Panc1 (cell line): ENCODE measurements around the gene CFAP100. TPM values are rescaled to one million over a fixed set of nuclear protein-coding genes. Genes with fewer than 3 reads are reported as not detected.

Experiments used
- ATAC-seq: fragments of 200-7000 bp; cut with Tn5 transposase; 2 replicates; pipeline ENCODE4 v1.9.1; 2020; ENCODE audit warnings: mild to moderate bottlenecking, moderate library complexity
- BruUV-seq: library from RNA; stranded (reverse); fragments of 400-500 nt; replicated peaks from 2 replicates; lab custom pipeline; 2021; lab: Mats Ljungman, UMichigan
- CTCF ChIA-PET: fragments of 300-600 bp; sonication (Branson Sonifier 250); formaldehyde crosslinking; loops from one replicate; lab custom pipeline; 2022; ENCODE audit warnings: antibody characterized with exemption; lab: Charles Lee
- POLR2A ChIA-PET: fragments of 300-600 bp; sonication (Branson Sonifier 250); formaldehyde crosslinking; loops from one replicate; lab custom pipeline; 2022; ENCODE audit warnings: antibody characterized with exemption; lab: Charles Lee
- DNase-seq: peaks from one replicate; pipeline ENCODE4 v3.0.0-alpha.2; 2010; ENCODE audit warnings: low read depth, low spot score
- H3K27ac ChIP-seq: 2 replicates; pipeline ENCODE4 v1.5.1; 2011; ENCODE audit warnings: mild to moderate bottlenecking, low read length, inconsistent platforms
- H3K27me3 ChIP-seq: fragments of 200-500 bp; sonication (Bioruptor generic); 2 replicates; pipeline ENCODE4 v1.6.0; 2014; ENCODE audit warnings: low read length, inconsistent platforms; ENCODE audit not compliant: control insufficient read depth, insufficient read depth
- H3K36me3 ChIP-seq: fragments of 200-500 bp; sonication (Bioruptor generic); 2 replicates; pipeline ENCODE4 v1.5.1; 2014; ENCODE audit warnings: inconsistent platforms, mild to moderate bottlenecking, low read length, moderate library complexity; ENCODE audit not compliant: control insufficient read depth, insufficient read depth
- H3K4me1 ChIP-seq: 2 replicates; pipeline ENCODE4 v1.5.1; 2011; ENCODE audit warnings: inconsistent platforms, mild to moderate bottlenecking, low read length, moderate library complexity; ENCODE audit not compliant: control insufficient read depth, insufficient read depth
- H3K4me3 ChIP-seq, 2 experiments: 2 replicates each; pipeline ENCODE4 v1.5.1; 2011 to 2012; ENCODE audit warnings: low read depth in 2 of 2, low read length in 2 of 2, mild to moderate bottlenecking in 2 of 2, inconsistent platforms in 1 of 2, moderate library complexity in 1 of 2
- H3K9me3 ChIP-seq: fragments of 200-500 bp; sonication (Bioruptor generic); 2 replicates; pipeline ENCODE4 v1.5.1; 2014; ENCODE audit warnings: low read depth, mild to moderate bottlenecking, inconsistent platforms, low read length, moderate library complexity; ENCODE audit not compliant: control insufficient read depth, insufficient read depth
- CTCF ChIP-seq: fragments of 450-650 bp; IDR thresholded peaks from 2 replicates; pipeline ENCODE4 v1.5.1; 2017; ENCODE audit warnings: mild to moderate bottlenecking
- POLR2AphosphoS5 ChIP-seq: IDR thresholded peaks from 2 replicates; pipeline ENCODE4 v1.6.1; 2012; ENCODE audit warnings: mild to moderate bottlenecking, low read depth, low read length, moderate library complexity
- REST ChIP-seq, 2 experiments: IDR thresholded peaks; 2 replicates each; pipeline ENCODE4 v1.6.1; 2011 to 2012; ENCODE audit warnings: low read depth in 2 of 2, control low read depth in 1 of 2, low read length in 1 of 2, mild to moderate bottlenecking in 1 of 2, moderate library complexity in 1 of 2; ENCODE audit not compliant: insufficient read depth in 1 of 2
- SIN3A ChIP-seq: IDR thresholded peaks from 2 replicates; pipeline ENCODE4 v1.6.1; 2012; ENCODE audit warnings: low read depth, mild to moderate bottlenecking, low read length, moderate library complexity, borderline replicate concordance; ENCODE audit not compliant: insufficient read depth
- TCF7L2 ChIP-seq: IDR thresholded peaks from 2 replicates; pipeline ENCODE4 v1.6.1; 2011; ENCODE audit warnings: mild to moderate bottlenecking, low read depth, low read length, inconsistent platforms
- in situ Hi-C: cut with HindIII; loops from 2 replicates; pipeline ENCODE4 v1.10.0; 2016; ENCODE audit warnings: low sequenced_read_pairs, low pct_unique_long_range_greater_than_20kb
- intact Hi-C: fragments of 100-400 bp; cut with micrococcal nuclease; formaldehyde crosslinking; loops from one replicate; pipeline ENCODE4 v1.10.0; 2022; ENCODE audit not compliant: unreplicated experiment
- total RNA-seq: library from RNA; stranded (reverse); gene quantifications from one replicate; pipeline ENCODE4 v1.2.1, GENCODE V29; 2021; ENCODE audit not compliant: unreplicated experiment

The CFAP100 gene
- total RNA-seq, 1 experiment from 2014 or later, result not detected

GRCh38 chr3:126451511-126451910 is 56.8 kb downstream of the CFAP100 start:
- no TSS peak for BruUV-seq
- no peaks in the 10 kb centered on the region for H3K4me1 ChIP-seq
- H3K36me3 ChIP-seq, result 0 out of 2 replicates have a peak, but pooled peaks cover 2% of the 10 kb centered on the region
- ChIA-PET POLR2A (no interaction called here), CTCF (no interaction called here)
- in situ Hi-C loops, result no loop called here
- no peaks in the 10 kb centered on the region for H3K9me3 ChIP-seq
- no peak for ATAC-seq
- DNase-seq, result no peak
- intact Hi-C loops, result no loop called here
- H3K27me3 ChIP-seq, result no peaks in the 10 kb centered on the region
- H3K27ac ChIP-seq, result no peak overlapping the region
- no peak for TF ChIP-seq CTCF
- no peak for TF ChIP-seq POLR2AphosphoS5
- TF ChIP-seq REST (IDR thresholded peaks at IDR 0.05; ENCODE audit: insufficient read depth in 1 of 2, low read depth in 2 of 2, low read length in 1 of 2), result no peak
- no peak for TF ChIP-seq SIN3A
- no peak for TF ChIP-seq TCF7L2
- no peak overlapping the region for H3K4me3 ChIP-seq

- ChIA-PET CTCF (no interaction called here), POLR2A (no interaction called here)
- Histone ChIP-seq H3K36me3 (0 out of 2 replicates have a peak, but pooled peaks cover 2% of the 10 kb centered on the region), H3K27ac (no peak overlapping the region), H3K9me3 (no peaks in the 10 kb centered on the region), H3K4me3 (no peak overlapping the region), H3K27me3 (no peaks in the 10 kb centered on the region), H3K4me1 (no peaks in the 10 kb centered on the region)
- ATAC-seq (no peak), DNase-seq (no peak)
- intact Hi-C loops, result no loop called here
- TF ChIP-seq REST (IDR thresholded peaks at IDR 0.05; ENCODE audit: insufficient read depth in 1 of 2, low read depth in 2 of 2, low read length in 1 of 2), result no peak
- TF ChIP-seq POLR2AphosphoS5, result no peak
- no peak for TF ChIP-seq SIN3A
- TF ChIP-seq CTCF, result no peak
- in situ Hi-C loops, result no loop called here
- no TSS peak for BruUV-seq
These were observed 57.5 kb downstream of the CFAP100 start for GRCh38 chr3:126452213-126452612.
